Measurements from ENCODE around the gene IER5L.

IER5L gene

DNA sequence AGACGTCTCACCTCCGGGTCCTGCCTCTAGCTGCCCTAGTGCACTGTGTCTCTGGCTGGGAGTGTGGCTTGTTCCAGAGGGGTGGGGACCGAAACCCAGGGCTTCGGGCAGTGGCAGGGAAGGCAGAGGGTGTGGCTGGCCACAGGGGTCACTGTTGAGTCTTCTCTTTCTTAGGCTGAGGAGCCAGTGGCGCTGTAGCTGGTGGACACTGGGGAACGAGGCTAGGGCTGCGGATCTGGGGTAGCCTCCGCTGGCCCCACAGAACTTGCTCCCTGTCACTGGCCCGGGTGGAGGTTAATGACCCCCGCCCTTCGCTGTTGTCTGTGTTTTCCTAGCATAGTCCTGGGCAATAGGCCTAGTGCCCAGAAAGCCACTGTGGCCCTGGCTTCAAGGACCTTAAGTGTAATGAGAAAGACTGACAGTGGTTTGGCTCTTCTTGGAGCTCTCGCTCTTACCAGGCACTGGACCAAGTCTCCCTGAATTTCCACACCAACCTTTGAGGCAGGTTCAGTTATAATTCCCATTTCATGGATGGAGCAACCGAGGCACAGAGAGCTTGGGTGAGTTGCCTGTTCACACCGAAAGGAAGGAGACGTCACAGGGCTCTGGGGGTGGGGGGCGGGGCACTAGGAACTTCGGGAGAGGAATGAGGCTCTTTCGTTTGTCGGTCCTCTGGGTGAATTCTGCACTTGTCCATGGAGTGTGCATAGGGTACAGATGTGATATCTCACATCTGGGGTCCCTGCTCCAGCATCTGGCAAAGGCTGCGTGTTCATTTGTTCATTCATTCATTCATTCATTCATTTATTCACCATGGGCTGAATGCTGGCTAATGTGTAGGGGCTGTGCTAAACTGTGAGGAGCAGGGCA lies 4.8 kb upstream of the IER5L start:
- TF ChIP-seq SNAI2 (CRISPR knock-in tag; IDR thresholded peaks at IDR 0.05) (no peak), CSRNP3 (CRISPR knock-in tag; IDR thresholded peaks at IDR 0.05) (no peak), PATZ1 (CRISPR knock-in tag; IDR thresholded peaks at IDR 0.05; ENCODE audit: borderline replicate concordance) (no peak), TSHZ2 (CRISPR knock-in tag; IDR thresholded peaks at IDR 0.05) (no peak), BACH2 (CRISPR knock-in tag; IDR thresholded peaks at IDR 0.05; ENCODE audit: borderline replicate concordance) (no peak), ZNF565 (CRISPR knock-in tag; conservative IDR thresholded peaks at IDR 0.05; ENCODE audit: low read depth) (no peak), ISL1 (CRISPR knock-in tag; IDR thresholded peaks at IDR 0.05) (no peak), ARNTL (CRISPR knock-in tag; IDR thresholded peaks at IDR 0.05; ENCODE audit: borderline replicate concordance, low read depth) (no peak), TCF4 (CRISPR knock-in tag; IDR thresholded peaks at IDR 0.05; ENCODE audit: borderline replicate concordance) (no peak), ZFP3 (CRISPR knock-in tag; IDR thresholded peaks at IDR 0.05) (no peak), ZFP30 (CRISPR knock-in tag; IDR thresholded peaks at IDR 0.05) (no peak), CSDC2 (CRISPR knock-in tag; IDR thresholded peaks at IDR 0.05) (no peak), ZNF8 (CRISPR knock-in tag; IDR thresholded peaks at IDR 0.05) (no peak), OSR1 (CRISPR knock-in tag; IDR thresholded peaks at IDR 0.05) (no peak), ESRRG (CRISPR knock-in tag; IDR thresholded peaks at IDR 0.05) (no peak), PPARA (CRISPR knock-in tag; IDR thresholded peaks at IDR 0.05; ENCODE audit: borderline replicate concordance) (no peak), GLIS3 (CRISPR knock-in tag; IDR thresholded peaks at IDR 0.05) (no peak), RARB (CRISPR knock-in tag; IDR thresholded peaks at IDR 0.05) (no peak)
- TF ChIP-seq, protein P1, sequence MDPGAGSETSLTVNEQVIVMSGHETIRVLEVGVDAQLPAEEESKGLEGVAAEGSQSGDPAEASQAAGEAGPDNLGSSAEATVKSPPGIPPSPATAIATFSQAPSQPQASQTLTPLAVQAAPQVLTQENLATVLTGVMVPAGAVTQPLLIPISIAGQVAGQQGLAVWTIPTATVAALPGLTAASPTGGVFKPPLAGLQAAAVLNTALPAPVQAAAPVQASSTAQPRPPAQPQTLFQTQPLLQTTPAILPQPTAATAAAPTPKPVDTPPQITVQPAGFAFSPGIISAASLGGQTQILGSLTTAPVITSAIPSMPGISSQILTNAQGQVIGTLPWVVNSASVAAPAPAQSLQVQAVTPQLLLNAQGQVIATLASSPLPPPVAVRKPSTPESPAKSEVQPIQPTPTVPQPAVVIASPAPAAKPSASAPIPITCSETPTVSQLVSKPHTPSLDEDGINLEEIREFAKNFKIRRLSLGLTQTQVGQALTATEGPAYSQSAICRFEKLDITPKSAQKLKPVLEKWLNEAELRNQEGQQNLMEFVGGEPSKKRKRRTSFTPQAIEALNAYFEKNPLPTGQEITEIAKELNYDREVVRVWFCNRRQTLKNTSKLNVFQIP (CRISPR knock-in tag; IDR thresholded peaks at IDR 0.05; ENCODE audit: borderline replicate concordance, low read depth), result no peak
- TF ChIP-seq, protein P2, sequence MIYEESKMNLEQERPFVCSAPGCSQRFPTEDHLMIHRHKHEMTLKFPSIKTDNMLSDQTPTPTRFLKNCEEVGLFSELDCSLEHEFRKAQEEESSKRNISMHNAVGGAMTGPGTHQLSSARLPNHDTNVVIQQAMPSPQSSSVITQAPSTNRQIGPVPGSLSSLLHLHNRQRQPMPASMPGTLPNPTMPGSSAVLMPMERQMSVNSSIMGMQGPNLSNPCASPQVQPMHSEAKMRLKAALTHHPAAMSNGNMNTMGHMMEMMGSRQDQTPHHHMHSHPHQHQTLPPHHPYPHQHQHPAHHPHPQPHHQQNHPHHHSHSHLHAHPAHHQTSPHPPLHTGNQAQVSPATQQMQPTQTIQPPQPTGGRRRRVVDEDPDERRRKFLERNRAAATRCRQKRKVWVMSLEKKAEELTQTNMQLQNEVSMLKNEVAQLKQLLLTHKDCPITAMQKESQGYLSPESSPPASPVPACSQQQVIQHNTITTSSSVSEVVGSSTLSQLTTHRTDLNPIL (CRISPR knock-in tag; IDR thresholded peaks at IDR 0.05; ENCODE audit: low read depth), result no peak
- 0 out of 3 replicates have a peak, but pooled peaks have one; percentile 7 for ATAC-seq

GRCh38 chr9:129182122-129182521 lies 4.1 kb upstream of the IER5L start:
- ATAC-seq, result no peak
- TF ChIP-seq BACH2 (CRISPR knock-in tag; IDR thresholded peaks at IDR 0.05; ENCODE audit: borderline replicate concordance) (no peak), RARB (CRISPR knock-in tag; IDR thresholded peaks at IDR 0.05) (no peak)

DNA sequence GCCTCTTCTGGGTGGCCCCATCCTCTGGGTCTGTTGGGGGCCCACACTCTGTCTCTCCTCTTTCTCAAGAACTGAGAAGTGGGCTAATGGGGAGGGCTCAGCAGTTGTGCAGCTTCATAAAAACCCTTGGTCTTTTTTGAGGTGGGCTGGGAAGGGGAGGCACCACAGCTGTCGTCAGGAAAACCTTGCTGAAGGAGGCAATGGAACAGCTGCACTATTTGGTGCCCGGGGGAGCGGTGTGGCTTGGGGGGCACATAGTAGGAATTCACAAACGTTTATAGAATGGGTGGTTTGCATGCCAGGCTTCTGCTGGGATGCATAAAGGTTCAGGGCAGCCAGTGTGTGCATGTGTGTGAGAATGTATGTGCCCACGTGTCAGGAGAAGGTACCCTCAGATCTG lies 3.2 kb upstream of the IER5L start:
- ATAC-seq, result no peak
- TF ChIP-seq ESRRG (CRISPR knock-in tag; IDR thresholded peaks at IDR 0.05) (no peak), TSHZ2 (CRISPR knock-in tag; IDR thresholded peaks at IDR 0.05) (no peak), CSRNP3 (CRISPR knock-in tag; IDR thresholded peaks at IDR 0.05) (no peak), ZNF8 (CRISPR knock-in tag; IDR thresholded peaks at IDR 0.05) (no peak), BACH2 (CRISPR knock-in tag; IDR thresholded peaks at IDR 0.05; ENCODE audit: borderline replicate concordance) (no peak), SNAI2 (CRISPR knock-in tag; IDR thresholded peaks at IDR 0.05) (no peak), ISL1 (CRISPR knock-in tag; IDR thresholded peaks at IDR 0.05) (no peak), TCF4 (CRISPR knock-in tag; IDR thresholded peaks at IDR 0.05; ENCODE audit: borderline replicate concordance) (no peak), CSDC2 (CRISPR knock-in tag; IDR thresholded peaks at IDR 0.05) (no peak)
- TF ChIP-seq, protein P1 (CRISPR knock-in tag; IDR thresholded peaks at IDR 0.05; ENCODE audit: borderline replicate concordance, low read depth), result no peak
